HepG2 (cell line): ENCODE results near the gene HLA-G. TPM values are rescaled to one million over a fixed set of nuclear protein-coding genes. Genes with fewer than 3 reads are reported as not detected.

Source experiments
- BORCS8-MEF2B ChIP-seq: sonication (generic); formaldehyde crosslinking; IDR thresholded peaks from 2 replicates; pipeline ENCODE4 v1.8.0; 2022; ENCODE audit warnings: mild to moderate bottlenecking, missing genetic modification reagents
- ISL2 ChIP-seq: sonication (generic); formaldehyde crosslinking; IDR thresholded peaks from 2 replicates; pipeline ENCODE4 v1.5.0; 2020; ENCODE audit warnings: missing genetic modification reagents
- KDM5B ChIP-seq: sonication (generic); formaldehyde crosslinking; IDR thresholded peaks from 2 replicates; pipeline ENCODE4 v1.4.0; 2020; ENCODE audit warnings: missing genetic modification reagents, mild to moderate bottlenecking, borderline replicate concordance
- MEIS1 ChIP-seq: sonication (generic); formaldehyde crosslinking; IDR thresholded peaks from 2 replicates; pipeline ENCODE4 v1.9.0; 2021; ENCODE audit warnings: mild to moderate bottlenecking, missing genetic modification reagents, moderate library complexity, borderline replicate concordance
- NFRKB ChIP-seq: fragments of 450-650 bp; IDR thresholded peaks from 2 replicates; pipeline ENCODE4 v1.6.1; 2017
- PBX3 ChIP-seq: sonication (generic); formaldehyde crosslinking; IDR thresholded peaks from 2 replicates; pipeline ENCODE4 v1.8.1; 2023; ENCODE audit warnings: missing genetic modification reagents, inconsistent platforms, borderline replicate concordance
- PHF8 ChIP-seq: sonication (generic); formaldehyde crosslinking; IDR thresholded peaks from 2 replicates; pipeline ENCODE4 v1.5.0; 2020; ENCODE audit warnings: missing genetic modification reagents
- RFXAP ChIP-seq: sonication (generic); formaldehyde crosslinking; IDR thresholded peaks from 2 replicates; pipeline ENCODE4 v1.4.0; 2020; ENCODE audit warnings: missing genetic modification reagents, borderline replicate concordance
- ZNF33B ChIP-seq: sonication (generic); formaldehyde crosslinking; IDR thresholded peaks from 2 replicates; pipeline ENCODE4 v1.5.1; 2020; ENCODE audit warnings: mild to moderate bottlenecking, missing genetic modification reagents
- ZNF569 ChIP-seq: sonication (generic); formaldehyde crosslinking; IDR thresholded peaks from 2 replicates; pipeline ENCODE4 v1.5.0; 2020; ENCODE audit warnings: mild to moderate bottlenecking, missing genetic modification reagents, moderate library complexity, borderline replicate concordance
- ZNF577 ChIP-seq: sonication (generic); formaldehyde crosslinking; IDR thresholded peaks from 2 replicates; pipeline ENCODE4 v1.4.0; 2020; ENCODE audit warnings: mild to moderate bottlenecking, low read depth, missing genetic modification reagents, borderline replicate concordance
- ZNF792 ChIP-seq: IDR thresholded peaks from 2 replicates; pipeline ENCODE4 v1.6.1; 2016
- polyA plus RNA-seq, 8 experiments: library from polyadenylated mRNA; depleted of rRNA in 3 of 8; stranded (reverse) in 7 of 8; unstranded in 1 of 8; fragments of >200 nt; fragmentation: Illumina TruSeq in 4 of 8; extraction: Trizol in 4 of 8; gene quantifications; 2 replicates each; pipeline versions ENCODE4 v1.2.1 to v1.2.3, GENCODE V29; 2011 to 2016; ENCODE audit warnings: low read depth in 4 of 8, missing spikeins in 1 of 8, mixed read lengths in 1 of 8; ENCODE audit not compliant: insufficient read depth in 1 of 8
- total RNA-seq, 5 experiments: library from RNA; depleted of rRNA; stranded (reverse); fragments of >200 nt; fragmentation: Illumina TruSeq; extraction: Trizol; gene quantifications; 2 replicates each; pipeline ENCODE4 v1.2.3, GENCODE V29; 2016; ENCODE audit warnings: low read depth in 1 of 5
- TF ChIP-seq, protein P1 (sequence below): sonication (generic); formaldehyde crosslinking; IDR thresholded peaks from 2 replicates; pipeline ENCODE4 v1.4.0; 2020; ENCODE audit warnings: missing genetic modification reagents
- TF ChIP-seq, protein P2 (sequence below): sonication (generic); formaldehyde crosslinking; IDR thresholded peaks from 2 replicates; pipeline ENCODE4 v1.4.0; 2020; ENCODE audit warnings: missing genetic modification reagents

Gene HLA-G
- total and polyA plus RNA-seq, 2 of the 13 experiments (the other 11 are each of a cell fraction or from before 2014, with no cell fraction given) = 0.29 to 0.30 TPM

DNA sequence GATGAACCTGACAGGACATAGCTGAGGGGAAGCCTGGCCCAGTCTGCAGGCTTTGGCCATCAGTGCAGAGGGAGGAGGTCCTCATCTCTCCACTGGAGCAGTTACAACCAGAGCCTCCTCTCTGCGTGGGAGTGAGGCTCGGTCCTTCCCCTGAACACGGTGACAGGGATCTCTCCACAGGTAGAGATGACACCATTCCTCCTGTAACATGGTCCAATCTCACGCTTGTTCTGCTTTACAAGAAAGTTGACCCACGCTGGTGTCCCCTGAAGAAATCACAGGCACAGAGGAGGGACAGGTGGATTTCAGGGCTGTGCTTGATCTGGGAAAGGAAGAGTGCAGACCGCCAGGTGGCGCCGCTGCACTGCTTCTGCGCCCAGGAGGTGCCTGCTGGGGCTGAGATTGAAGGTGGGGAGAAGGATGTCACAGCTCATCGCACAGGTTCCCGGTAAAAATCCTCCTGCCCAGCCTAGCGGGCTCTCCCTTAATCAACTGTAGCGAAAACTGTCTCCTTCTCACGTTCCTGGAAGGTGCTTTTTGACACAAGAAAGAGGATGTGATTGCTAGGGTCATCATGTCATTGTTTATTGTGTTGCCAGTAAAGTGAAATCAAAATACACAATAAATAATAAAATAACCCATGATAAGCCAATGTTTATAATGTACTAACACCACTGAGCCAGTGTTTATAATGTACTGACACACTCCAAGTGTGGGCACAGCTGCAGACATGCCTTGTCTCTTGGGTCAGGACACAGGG is 20.4 kb downstream of the HLA-G start (continued):
- TF ChIP-seq, protein P1, sequence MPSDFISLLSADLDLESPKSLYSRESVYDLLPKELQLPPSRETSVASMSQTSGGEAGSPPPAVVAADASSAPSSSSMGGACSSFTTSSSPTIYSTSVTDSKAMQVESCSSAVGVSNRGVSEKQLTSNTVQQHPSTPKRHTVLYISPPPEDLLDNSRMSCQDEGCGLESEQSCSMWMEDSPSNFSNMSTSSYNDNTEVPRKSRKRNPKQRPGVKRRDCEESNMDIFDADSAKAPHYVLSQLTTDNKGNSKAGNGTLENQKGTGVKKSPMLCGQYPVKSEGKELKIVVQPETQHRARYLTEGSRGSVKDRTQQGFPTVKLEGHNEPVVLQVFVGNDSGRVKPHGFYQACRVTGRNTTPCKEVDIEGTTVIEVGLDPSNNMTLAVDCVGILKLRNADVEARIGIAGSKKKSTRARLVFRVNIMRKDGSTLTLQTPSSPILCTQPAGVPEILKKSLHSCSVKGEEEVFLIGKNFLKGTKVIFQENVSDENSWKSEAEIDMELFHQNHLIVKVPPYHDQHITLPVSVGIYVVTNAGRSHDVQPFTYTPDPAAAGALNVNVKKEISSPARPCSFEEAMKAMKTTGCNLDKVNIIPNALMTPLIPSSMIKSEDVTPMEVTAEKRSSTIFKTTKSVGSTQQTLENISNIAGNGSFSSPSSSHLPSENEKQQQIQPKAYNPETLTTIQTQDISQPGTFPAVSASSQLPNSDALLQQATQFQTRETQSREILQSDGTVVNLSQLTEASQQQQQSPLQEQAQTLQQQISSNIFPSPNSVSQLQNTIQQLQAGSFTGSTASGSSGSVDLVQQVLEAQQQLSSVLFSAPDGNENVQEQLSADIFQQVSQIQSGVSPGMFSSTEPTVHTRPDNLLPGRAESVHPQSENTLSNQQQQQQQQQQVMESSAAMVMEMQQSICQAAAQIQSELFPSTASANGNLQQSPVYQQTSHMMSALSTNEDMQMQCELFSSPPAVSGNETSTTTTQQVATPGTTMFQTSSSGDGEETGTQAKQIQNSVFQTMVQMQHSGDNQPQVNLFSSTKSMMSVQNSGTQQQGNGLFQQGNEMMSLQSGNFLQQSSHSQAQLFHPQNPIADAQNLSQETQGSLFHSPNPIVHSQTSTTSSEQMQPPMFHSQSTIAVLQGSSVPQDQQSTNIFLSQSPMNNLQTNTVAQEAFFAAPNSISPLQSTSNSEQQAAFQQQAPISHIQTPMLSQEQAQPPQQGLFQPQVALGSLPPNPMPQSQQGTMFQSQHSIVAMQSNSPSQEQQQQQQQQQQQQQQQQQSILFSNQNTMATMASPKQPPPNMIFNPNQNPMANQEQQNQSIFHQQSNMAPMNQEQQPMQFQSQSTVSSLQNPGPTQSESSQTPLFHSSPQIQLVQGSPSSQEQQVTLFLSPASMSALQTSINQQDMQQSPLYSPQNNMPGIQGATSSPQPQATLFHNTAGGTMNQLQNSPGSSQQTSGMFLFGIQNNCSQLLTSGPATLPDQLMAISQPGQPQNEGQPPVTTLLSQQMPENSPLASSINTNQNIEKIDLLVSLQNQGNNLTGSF (CRISPR knock-in tag) = no peak
- TF ChIP-seq ZNF792 (CRISPR knock-in tag) (no peak), PBX3 (CRISPR knock-in tag) (no peak), ZNF33B (no peak), BORCS8-MEF2B (CRISPR knock-in tag) (peak; percentile 76; the same call in 1 of the 2 replicates), ZNF577 (CRISPR knock-in tag) (no peak), KDM5B (CRISPR knock-in tag) (no peak), RFXAP (CRISPR knock-in tag) (peak; percentile 77; the same call in 1 of the 2 replicates), NFRKB (no peak), ISL2 (0 out of 2 replicates have a peak, but pooled peaks have one; percentile 28), ZNF569 (no peak), PHF8 (no peak), MEIS1 (CRISPR knock-in tag) (no peak)
- TF ChIP-seq, protein P2, sequence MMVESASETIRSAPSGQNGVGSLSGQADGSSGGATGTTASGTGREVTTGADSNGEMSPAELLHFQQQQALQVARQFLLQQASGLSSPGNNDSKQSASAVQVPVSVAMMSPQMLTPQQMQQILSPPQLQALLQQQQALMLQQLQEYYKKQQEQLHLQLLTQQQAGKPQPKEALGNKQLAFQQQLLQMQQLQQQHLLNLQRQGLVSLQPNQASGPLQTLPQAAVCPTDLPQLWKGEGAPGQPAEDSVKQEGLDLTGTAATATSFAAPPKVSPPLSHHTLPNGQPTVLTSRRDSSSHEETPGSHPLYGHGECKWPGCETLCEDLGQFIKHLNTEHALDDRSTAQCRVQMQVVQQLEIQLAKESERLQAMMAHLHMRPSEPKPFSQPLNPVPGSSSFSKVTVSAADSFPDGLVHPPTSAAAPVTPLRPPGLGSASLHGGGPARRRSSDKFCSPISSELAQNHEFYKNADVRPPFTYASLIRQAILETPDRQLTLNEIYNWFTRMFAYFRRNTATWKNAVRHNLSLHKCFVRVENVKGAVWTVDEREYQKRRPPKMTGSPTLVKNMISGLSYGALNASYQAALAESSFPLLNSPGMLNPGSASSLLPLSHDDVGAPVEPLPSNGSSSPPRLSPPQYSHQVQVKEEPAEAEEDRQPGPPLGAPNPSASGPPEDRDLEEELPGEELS = peak; percentile 39; the same call in 1 of the 2 replicates
